Measurements from ENCODE around the gene ANO4.
"Not testable (repeated sequence)": the region's sequence is repeated elsewhere in the genome, so short reads cannot be mapped to it uniquely, and the experiment has no call there.

The ANO4 gene

DNA sequence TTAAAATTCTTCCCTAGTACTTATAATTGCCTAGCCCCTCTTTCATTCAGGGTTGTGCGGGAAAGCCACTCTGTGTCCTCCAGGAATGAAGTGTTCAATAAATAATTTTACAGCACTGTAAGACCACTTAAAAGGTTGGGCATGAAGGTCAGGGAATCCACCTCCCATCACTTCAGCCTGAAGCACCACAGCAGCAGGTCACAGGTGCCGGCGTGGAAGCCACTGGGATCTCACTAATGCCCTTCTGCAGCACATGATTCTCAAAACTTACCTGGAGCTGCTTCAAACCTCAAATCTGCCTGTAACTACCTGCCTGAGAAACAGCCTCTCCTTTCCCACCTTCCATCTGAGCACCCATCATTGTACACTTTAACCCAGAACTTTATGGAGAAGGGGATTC, 159.5 kb downstream of the ANO4 start:
- DNase-seq = no peak

DNA sequence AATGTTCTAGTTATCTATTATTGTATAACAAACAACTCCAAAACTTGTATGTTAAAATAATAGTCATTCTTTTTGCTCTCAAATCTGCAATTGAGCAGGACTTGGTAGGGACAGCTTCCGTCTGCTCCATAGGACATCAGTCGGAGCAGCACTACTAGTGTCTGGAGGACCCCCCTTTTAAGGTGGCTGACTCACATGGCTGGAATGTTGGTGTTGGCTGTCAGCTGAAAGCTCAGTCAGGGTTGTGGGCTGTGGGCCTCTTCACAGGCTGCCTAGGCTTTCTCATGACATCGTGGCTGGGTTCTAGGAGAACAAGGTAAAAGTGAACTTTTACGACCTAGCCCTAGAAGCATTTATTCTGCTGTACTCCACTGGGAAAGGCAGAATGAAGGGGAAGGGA, 160.6 kb downstream of the ANO4 start:
- no peak for DNase-seq

DNA sequence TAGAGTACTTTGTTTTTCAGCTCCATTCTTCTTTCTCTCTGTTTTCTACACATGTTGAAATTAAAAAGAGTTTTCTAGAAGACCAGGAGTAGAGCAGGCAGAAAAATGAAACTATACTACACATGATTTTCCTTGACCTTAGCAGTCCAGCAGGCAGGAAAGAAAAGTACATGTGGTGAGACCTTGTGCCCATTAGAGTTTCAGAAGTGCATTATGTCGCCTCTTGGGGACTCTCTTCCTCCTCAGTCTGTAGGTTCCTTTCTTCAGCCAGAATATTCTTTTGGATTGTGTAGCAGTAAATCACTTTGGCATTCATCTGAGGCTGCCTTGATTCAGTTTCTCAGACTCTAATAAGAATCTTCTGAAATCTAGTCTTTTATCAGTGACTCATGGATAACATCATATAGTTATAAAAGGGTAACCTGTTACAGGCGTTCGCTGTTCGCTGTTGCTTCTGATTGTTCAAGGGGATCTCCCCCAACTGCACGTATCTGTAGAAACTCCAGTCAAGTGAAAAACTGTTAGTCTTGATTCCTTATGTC, 161.8 kb downstream of the ANO4 start:
- no peak for DNase-seq

DNA sequence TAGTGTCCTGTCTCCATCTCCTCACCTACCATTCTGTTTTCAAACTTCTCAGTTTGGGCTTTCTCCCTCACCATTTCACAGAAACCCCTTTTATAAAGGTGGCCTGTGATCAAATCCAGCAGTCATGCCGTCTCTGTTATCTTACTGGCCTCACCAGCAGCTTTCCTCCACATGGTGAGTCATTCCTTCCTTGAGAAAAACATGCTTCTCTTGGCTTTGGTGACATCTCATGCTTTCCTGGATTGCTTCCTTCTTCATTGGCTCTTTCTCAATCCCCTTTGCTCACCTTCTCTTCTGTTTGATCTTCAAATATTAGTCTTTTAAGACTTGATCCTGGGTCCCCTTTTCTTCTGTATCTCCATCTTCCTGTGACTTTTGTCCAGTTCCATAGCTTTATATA, 164.9 kb downstream of the ANO4 start:
- DNase-seq = no peak

DNA sequence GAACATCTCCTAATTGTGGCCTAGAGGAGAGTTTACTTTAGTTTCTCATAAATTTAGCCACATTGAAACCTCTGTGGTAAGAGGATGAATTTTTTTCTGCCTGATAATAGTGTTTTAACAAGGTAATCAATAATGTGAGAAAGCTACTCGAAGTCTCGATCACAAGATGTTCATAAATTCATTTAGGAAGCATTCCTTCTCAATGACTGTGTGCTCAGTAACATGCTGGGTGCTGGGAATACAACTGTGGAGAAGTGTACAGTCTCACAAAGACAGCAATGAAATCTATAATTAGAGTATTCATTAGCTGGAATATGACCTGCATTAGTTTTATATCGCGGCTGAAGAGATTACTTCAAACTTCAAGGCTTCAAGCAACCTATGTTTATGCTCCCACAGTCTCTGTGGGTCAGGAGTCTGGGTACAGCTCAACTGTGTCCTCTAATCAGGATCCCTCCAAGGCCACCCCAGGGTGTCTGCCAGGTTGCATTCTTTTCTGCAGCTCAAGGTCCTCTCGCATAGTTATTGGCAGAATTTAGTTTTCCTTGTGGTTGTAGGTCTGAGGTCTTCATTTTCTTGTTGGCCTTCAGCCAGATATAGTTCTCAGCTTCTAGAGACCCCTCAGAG, 167.6 kb downstream of the ANO4 start:
- DNase-seq = no peak

DNA sequence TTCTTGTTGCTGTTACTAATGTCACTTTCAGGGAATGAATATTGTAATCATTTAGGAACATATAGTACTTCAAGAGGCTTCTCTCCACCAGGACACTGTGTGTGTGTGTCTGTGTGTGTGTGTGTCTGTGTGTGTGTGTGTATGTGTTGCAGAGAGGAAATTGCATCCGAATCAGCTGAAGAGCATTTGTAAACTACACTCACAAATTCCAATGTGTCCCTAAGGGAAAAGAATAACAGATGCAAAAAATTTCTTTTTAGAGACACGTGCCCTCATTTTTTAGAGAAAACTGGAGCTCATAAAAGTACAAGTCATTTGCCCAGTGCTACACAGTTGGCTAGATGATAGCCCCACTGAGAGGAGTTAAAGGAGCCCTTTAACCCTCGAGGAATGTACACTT, 168.8 kb downstream of the ANO4 start:
- no peak for DNase-seq

DNA sequence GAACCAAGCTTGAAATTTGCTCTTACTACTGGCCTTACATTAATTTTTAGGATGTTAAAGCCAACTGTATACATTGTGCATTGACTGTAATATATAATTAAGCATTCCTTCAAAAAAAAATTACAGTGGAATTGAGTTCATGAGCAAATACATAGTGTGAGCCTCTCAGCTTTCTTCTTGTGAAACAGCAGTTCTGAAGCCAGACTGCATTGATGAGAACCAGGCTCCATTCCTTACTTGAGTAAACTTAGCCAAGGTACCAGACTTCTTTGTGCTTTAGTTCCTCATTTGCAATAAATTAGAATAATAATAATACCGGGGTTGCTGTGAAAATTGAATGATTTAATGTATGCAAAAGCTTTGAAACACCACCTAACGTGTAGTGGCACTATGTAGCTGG, 169.5 kb downstream of the ANO4 start:
- no peak for DNase-seq

DNA sequence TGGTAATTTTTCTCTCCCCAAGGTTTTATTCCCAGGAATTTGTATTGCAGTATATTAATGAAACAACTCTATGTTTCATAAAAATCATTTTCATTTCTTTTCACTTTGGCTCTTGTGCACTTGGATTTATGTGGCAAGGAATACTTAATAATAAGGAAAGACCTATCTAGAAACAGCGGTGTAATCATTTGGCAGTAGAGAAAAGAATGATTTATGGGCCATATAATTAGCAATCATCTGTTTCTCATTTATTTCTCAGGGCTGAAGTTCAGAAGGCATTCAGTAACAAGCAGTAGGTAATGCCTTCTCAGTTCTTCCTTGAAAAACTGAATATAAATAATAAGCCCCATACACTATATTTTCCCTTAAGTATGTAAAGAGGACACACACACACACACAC, 172.6 kb downstream of the ANO4 start:
- no peak for DNase-seq

DNA sequence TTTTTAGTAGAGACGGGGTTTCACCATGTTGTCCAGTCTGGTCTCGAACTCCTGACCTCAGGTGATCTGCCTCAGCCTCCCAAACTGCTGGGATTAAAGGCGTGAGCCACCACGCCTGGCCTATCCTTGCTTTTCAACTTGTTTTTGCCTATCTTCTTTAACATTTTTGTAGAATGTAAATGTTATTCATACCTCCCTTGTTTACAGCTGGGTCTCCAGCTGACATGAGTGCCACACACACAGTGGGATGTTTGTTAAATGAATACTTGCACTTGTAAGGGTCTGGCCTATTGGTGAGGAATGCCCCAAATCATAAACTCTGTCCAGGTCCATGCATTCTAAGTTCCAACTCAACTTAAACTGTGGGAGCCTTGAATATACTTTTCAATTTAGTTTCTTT, 176.3 kb downstream of the ANO4 start:
- no peak for DNase-seq

DNA sequence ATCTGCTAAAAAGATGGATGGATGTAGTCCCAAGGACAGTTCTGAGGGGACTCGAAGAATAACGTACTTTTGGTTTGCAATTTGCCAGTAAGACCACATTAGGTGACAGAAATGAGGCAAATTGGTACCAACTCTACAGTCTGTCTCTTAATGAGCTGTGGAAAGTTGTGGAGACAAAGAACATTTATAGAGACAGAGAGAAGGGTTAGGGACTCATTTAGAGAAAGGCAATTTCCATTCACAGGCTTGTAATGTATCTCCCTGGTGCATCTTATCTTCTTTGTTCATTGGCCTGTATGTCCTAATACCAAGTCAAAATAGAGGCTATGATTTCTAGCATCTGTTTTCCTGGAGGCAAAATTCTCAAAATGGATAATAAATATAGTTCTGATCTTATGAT, 177.5 kb downstream of the ANO4 start:
- DNase-seq = no peak

DNA sequence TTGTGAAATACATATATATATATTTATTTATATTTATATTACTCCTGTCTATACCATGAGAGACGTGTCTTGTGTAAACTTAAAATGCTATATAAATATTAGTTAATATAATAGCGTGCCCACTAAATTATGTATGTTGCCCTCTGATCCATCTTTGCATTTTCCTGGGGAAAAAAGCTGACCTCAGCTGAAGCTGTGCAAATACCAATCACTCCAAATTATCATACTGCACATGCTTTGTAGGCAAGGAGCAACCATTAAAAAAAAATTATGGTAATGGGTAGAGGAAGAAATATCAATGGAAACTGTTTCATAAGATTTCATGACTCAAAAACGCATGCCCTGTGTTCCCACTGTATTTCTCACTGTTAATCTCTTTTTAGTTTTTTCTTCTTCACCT, 179.8 kb downstream of the ANO4 start:
- no peak for DNase-seq

DNA sequence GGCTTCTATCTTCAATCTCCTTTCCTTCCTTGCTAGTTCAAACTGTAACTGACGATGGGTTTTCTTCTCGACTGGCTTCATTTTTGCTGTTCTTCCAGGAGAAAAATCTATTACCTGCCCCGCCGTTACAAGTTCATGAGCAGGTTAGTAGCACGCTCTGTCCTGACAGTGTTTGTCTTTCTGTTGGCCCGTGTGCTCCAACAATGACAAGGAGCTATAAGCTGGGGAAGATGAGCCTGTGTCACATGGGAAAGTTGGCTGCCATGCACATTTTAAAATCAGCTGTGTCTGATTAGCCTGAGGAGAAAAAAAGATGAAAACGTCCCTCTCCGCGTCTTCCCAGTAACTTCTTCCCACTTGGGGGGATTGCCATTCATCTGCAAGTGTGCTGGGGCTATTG, 180.2 kb downstream of the ANO4 start:
- DNase-seq = no peak

DNA sequence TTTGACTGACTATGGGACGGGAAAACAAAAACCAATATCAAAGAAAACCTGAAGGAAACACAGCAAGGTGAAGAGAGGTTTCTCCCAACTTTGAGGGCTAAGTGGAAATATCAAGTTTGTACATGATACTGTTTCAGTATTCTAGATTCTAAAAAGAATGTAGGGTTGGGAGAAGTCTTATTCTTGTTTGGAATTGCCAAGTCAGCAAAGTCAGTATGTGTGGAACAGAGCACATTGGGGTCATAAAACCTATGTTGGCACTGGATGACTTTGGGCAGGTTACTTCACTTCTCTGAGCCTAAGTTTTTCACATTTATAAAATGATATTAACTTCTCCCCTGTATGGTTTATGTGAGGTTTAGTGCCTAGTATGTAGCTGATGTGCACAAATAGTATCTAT, 182.2 kb downstream of the ANO4 start:
- no peak for DNase-seq

DNA sequence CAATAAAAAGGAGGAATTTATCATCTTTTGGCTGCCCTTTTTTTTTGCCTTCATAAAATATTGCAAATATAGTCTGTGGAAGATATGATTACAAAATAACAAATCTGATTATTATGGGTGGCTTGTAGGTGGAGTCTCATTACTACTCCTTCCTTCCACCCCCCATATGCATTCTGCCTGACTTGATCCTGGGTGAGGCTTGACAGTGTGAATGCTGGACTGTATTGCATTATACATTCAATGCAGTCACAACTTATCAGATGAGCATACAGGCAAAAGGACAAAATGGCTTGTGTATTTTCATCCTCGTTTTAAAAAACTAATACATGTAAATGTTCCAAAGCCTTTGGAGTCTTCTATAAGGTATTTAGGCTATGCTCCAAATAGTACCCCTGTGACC, 186.3 kb downstream of the ANO4 start:
- no peak for DNase-seq

DNA sequence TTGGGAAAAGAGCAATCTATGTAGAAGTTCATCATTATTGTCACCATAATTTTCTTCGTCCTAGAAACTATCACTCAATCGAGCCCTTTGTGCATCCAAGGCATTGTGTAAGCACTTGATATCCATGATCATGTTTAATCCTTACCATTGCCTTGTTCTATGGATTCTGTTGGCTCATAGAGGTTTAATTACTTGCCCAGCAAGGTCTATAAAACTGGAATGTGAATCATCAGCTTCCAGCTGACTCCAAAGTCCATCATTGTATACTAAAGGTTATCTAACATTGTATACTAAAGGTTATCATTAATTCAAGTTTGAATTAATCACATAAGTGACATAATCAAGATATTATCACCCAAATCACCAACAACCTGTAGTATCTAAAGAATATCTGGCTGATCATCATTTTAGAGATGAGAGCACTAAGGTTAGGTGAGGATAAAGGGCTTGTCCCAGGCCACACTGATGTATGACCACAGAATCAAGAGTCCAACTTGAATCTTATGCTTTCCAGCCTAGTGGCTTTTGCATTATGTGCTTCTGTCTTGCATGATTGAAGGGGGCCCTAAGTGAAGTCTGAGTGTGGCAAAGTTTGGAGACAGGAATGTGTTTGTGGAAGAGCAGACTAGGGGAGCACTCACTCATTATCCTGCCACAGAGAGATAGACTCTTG, 188.1 kb downstream of the ANO4 start:
- no peak for DNase-seq

DNA sequence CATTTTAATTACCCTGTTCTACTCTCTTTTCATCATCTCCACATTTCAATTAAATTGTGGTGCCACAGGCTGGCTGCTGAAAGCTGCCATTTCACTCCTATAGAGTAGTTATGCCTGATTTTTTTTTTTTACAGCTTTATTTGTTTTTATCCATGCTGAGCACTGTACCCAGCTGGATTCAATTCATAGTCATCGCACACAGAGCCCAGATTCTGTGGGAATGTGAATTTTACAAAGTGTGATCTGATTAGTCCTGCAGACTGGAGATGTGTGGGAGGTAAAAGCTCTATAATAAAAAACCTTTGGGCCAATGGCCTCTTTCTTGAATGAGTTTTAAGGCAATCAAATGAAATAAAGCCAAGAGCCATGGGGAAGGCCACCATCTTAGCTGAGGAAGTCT, 190.2 kb downstream of the ANO4 start:
- DNase-seq = no peak

DNA sequence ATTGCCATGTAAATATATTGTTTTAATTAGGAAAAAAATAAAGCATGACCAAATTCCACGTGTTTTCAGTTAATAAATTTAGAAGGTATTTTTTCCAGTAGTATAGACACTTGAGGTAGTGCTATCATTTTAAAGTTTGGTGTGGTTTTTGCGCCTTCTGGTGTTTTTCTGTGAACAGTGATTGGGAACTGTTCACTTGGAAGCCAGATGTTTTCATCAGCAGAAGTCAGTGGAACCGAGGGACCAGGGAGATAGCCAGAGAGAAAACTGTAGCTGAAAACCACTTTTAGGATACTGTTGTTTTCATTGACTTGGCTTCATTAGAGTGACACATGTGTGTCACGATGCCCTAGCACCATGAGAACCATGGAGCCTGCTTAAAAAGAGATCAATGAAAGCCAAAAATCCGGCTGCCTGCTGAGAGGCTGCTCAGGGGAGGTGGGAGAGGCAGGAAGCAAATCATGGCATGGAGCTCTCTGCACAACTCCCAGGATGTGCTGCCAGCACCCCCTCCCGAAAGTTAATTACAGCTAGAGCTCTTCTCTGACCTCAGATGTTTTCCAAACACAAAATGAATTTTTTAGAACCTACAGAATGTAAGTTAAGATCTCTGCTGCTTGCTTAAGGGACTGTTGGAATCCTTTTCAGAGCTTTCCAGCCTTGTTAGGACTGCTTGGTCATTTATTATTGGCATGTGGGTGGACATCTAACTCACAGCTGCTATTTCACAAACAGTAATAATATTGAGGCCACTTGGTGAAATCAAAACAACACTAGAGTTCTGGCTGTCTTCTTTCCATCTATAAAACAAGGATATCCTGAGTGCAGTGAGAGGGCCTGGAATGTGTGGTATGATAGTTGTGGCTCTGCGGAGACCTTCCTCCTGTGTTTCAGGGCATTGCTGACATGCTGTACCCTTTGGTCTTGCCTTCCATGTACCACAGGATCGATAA, 192.3 kb downstream of the ANO4 start:
- no peak for DNase-seq

DNA sequence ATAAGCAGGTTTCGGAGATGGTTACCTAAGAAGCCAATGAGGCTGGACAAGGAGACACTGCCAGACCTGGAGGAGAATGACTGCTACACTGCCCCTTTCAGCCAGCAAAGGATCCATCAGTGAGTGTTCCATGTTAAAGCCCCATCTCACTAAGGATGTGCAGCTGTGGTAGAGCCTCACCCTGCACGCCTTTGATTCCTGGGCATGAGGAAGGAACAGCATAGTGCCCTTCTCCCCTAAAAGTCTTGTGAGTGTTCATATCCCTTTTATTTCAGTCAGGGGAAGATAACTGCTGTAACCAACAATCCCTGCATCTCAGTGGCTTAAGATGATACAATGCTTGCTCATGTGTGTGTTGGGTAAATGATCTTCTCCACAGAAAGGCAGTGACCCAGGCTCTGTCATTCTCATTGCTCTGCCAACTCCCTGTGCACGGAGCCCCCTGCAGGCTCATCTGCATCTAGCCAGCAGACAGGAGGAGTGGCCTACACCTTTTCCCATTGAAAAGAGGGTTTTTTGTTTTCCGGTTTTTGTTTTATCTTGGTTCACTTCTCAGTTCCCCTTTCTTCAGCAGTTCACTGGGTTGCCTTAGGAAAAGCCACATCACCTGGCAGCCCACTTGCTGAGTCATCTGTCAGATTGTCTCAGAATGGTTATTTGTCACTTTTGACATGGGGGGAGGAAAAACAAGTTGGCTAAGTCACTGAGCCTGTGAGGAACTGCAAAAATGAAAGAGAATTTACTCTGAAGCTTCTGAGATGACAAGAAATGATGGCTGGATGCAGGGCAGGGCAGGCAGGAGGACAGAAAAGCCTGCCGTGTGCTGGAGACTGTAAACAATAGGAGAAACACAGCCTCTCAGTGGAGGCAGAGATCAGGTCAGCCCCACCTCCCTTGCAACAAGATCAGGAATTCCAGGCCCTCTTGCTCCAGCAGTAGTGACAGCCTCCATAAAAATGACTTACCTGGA, 193.3 kb downstream of the ANO4 start:
- no peak for DNase-seq

DNA sequence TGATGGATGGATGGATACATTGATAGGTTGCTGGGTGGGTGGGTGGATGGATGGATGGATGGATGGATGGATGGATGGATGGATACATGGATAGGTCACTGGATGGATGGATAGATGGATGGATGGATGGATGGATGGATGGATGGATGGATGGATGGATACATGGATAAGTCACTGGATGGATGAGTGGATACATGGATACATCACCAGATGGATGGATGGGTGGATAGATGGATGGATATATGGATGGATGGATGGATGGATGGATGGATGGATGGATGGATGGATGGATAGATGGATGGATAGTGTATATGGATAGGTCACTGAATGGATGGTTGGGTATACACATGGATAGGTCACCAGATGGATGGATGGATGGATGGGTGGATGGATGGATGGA, 194.9 kb downstream of the ANO4 start:
- not testable (repeated sequence) for DNase-seq

DNA sequence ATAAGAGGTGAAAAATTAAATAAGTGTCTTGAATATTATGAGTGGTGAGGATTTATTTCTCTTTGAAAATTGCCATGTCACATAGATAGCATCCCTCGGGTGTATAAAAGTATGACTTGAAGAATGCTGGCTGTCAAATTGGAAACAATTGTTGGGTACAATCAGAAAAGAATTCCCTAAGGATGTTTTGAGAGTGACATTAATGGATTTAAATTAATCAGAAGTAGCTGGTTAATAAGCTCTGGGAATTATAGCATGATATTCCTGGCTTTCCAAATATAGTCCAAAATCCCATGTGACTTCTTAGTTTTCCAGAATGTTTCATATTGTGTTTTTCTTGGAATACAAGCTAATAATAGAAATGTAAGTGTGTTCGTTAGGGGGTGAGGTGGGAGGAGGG, 196.5 kb downstream of the ANO4 start:
- DNase-seq = no peak

DNA sequence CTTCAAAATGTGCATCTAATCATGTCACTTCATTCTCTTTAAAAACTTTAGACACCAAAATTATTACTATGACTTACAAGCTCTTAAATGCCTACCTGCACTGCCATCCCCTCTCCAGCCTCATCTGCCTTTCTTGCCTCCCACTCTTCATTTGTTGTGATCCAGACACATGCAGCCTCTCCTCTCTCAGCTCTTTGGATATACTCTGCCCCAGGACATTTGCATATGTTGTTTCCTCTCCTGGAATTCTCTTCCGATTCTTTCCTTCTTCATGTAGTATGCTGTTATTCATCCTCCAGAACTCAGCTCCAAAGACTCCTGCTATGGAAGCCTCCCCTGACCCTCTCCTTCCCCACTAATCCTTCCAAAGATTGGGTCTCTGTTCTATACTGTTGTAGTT, 197.6 kb downstream of the ANO4 start:
- DNase-seq = no peak

DNA sequence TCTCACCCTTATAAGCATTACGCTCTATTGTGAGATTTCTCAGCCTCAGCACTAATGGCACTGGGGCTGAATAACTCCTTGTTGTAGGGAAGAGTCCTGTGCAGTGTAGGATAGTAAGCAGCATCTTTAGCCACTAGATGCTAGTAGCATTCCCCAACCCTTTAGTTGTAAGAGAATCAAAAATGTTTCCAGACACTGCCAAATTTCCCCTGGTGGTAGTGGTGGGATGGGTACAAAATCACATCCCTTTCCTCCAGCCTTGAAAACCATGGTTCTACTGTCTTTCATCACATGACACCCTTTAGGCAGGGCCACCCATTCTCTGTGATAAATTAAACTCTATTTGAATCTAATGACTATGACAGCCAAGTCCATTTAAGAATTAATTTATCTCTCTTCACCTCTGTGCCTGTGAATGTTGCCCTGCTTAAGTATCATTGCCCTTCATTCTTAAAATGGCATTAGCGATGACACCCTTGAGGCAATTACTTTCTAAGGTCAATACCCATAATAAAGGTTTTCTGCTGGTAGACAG, 199.4 kb downstream of the ANO4 start:
- DNase-seq = no peak
